Prostate gland (tissue), 2 donors: ENCODE results near the gene ROGDI. TPM values are rescaled to one million over a fixed set of nuclear protein-coding genes. Genes with fewer than 3 reads are reported as not detected.

Experiments used
- DNase-seq: peaks from one replicate; pipeline ENCODE4 v3.0.0-alpha.2; 2019; ENCODE audit warnings: low spot score
- H3K27ac ChIP-seq, 2 donors: fragments of 200-600 bp; sonication (generic); 2 replicates each; pipeline ENCODE4 v1.5.1; 2017 to 2019
- H3K27me3 ChIP-seq: fragments of 200-600 bp; sonication (generic); replicated peaks from 2 replicates; pipeline ENCODE4 v1.5.1; 2019; ENCODE audit not compliant: insufficient read depth
- H3K36me3 ChIP-seq, 2 donors: fragments of 200-600 bp; sonication (generic); 1 replicate in 1 of 2; 2 replicates in 1 of 2; pipeline versions ENCODE4 v1.5.1 to v1.8.1; 2017 to 2019
- H3K4me1 ChIP-seq: fragments of 200-600 bp; sonication (generic); replicated peaks from 2 replicates; pipeline ENCODE4 v1.5.1; 2019
- H3K4me3 ChIP-seq, 2 donors: fragments of 200-600 bp; sonication (generic); 2 replicates each; pipeline ENCODE4 v1.5.1; 2017 to 2019
- H3K9me3 ChIP-seq: fragments of 200-600 bp; sonication (generic); 2 replicates; pipeline ENCODE4 v1.5.1; 2017
- CTCF ChIP-seq, 4 experiments: fragments of 200-600 bp in 2 of 4; fragments of 450-650 bp in 2 of 4; sonication (generic) in 2 of 4; IDR thresholded peaks; 1 replicate in 3 of 4; 2 replicates in 1 of 4; pipeline ENCODE4 v1.5.1; 2016 to 2019; ENCODE audit warnings: antibody characterized with exemption in 4 of 4, mild to moderate bottlenecking in 2 of 4, moderate library complexity in 2 of 4
- POLR2A ChIP-seq: fragments of 450-650 bp; IDR thresholded peaks from one replicate; pipeline ENCODE4 v1.6.1; 2016; ENCODE audit warnings: antibody characterized with exemption, mild to moderate bottlenecking
- POLR2AphosphoS5 ChIP-seq: sonication (generic); formaldehyde crosslinking; IDR thresholded peaks from one replicate; pipeline ENCODE4 v1.6.1; 2017; ENCODE audit warnings: antibody characterized with exemption
- WGBS: methylation state at CpG from one replicate; pipeline ENCODE4 v1.1.5; 2018; 5-methylcytosine and 5-hydroxymethylcytosine counted together
- intact Hi-C: fragments of 100-400 bp; cut with DNase I; formaldehyde crosslinking; loops from one replicate; pipeline ENCODE4 v1.14.2; 2022
- total RNA-seq, 2 donors: library from RNA; depleted of rRNA; stranded (reverse); fragments of >200 nt; gene quantifications; one replicate each; pipeline ENCODE4 v1.1.0, GENCODE V29; 2016

Gene ROGDI
- total RNA-seq, 2 donors from 2014 or later, result 37.5 to 46.9 TPM

- DNase-seq, result no peak
- no peak for TF ChIP-seq POLR2AphosphoS5
- no peak for TF ChIP-seq CTCF (IDR thresholded peaks at IDR 0.05)
- TF ChIP-seq POLR2A, result no peak
- intact Hi-C loops, result no loop called here
- Histone ChIP-seq H3K9me3 (no peaks in the 10 kb centered on the region), H3K27ac (no peak overlapping the region), H3K4me1 (no peaks in the 10 kb centered on the region), H3K4me3 (no peak overlapping the region), H3K27me3 (no peaks in the 10 kb centered on the region), H3K36me3 (no peaks in the 10 kb centered on the region)
- 81% methylated on average over 16 of the region's 16 CpGs for WGBS
Measured at GRCh38 chr16:4783951-4784336, 18.5 kb downstream of the ROGDI start.

GRCh38 chr16:4783251-4783950 lies 19.0 kb downstream of the ROGDI start:
- Histone ChIP-seq H3K27ac (no peak overlapping the region), H3K36me3 (no peaks in the 10 kb centered on the region), H3K4me1 (no peaks in the 10 kb centered on the region), H3K27me3 (no peaks in the 10 kb centered on the region), H3K9me3 (no peaks in the 10 kb centered on the region), H3K4me3 (no peak overlapping the region)
- 87% methylated on average over 25 of the region's 25 CpGs for WGBS
- no peak for DNase-seq
- intact Hi-C loops, result no loop called here
- TF ChIP-seq POLR2A (no peak), POLR2AphosphoS5 (no peak), CTCF (IDR thresholded peaks at IDR 0.05) (no peak)

GRCh38 chr16:4780235-4780634 lies 22.2 kb downstream of the ROGDI start:
- WGBS, result 73% methylated on average over 4 of the region's 4 CpGs
- H3K27ac ChIP-seq, result no peak overlapping the region
- H3K4me3 ChIP-seq, result no peak overlapping the region
- H3K4me1 ChIP-seq, result no peaks in the 10 kb centered on the region
- DNase-seq, result no peak
- no peak for TF ChIP-seq POLR2AphosphoS5
- no peak for TF ChIP-seq CTCF (IDR thresholded peaks at IDR 0.05)
- TF ChIP-seq POLR2A, result no peak
- no peaks in the 10 kb centered on the region for H3K9me3 ChIP-seq
- H3K36me3 ChIP-seq, result no peaks in the 10 kb centered on the region
- intact Hi-C loops, result no loop called here
- H3K27me3 ChIP-seq, result no peaks in the 10 kb centered on the region

- DNase-seq, result no peak
- Histone ChIP-seq H3K27me3 (no peaks in the 10 kb centered on the region), H3K4me1 (no peaks in the 10 kb centered on the region), H3K4me3 (no peak overlapping the region), H3K36me3 (no peaks in the 10 kb centered on the region), H3K27ac (no peak overlapping the region), H3K9me3 (no peaks in the 10 kb centered on the region)
- TF ChIP-seq CTCF (IDR thresholded peaks at IDR 0.05), result no peak
- intact Hi-C loops, result no loop called here
- 94% methylated on average over 3 of the region's 5 CpGs for WGBS
Measured at GRCh38 chr16:4778050-4778392, 24.4 kb downstream of the ROGDI start.

- whole genome bisulfite sequencing, result 85% methylated on average over 13 of the region's 17 CpGs
- Histone ChIP-seq H3K27ac (no peak overlapping the region), H3K4me3 (no peak overlapping the region), H3K36me3 (no peaks in the 10 kb centered on the region), H3K4me1 (no peaks in the 10 kb centered on the region), H3K9me3 (no peaks in the 10 kb centered on the region), H3K27me3 (no peaks in the 10 kb centered on the region)
- no peak for TF ChIP-seq POLR2A
- no peak for TF ChIP-seq CTCF (IDR thresholded peaks at IDR 0.05)
- TF ChIP-seq POLR2AphosphoS5, result no peak
- intact Hi-C loops, result no loop called here
- DNase-seq, result no peak
Measured at GRCh38 chr16:4777339-4778049, 24.9 kb downstream of the ROGDI start.
